OCI-M1 (cell line): Measurements from ENCODE around the gene KRT33A.
"Not testable (repeated sequence)": the region's sequence is repeated elsewhere in the genome, so short reads cannot be mapped to it uniquely, and the experiment has no call there.

Experiments used
- DNase-seq: peaks from one replicate; lab custom pipeline; 2025; lab: John Stamatoyannopoulos, UW

Gene KRT33A

GRCh38 chr17:41363881-41364280 lies 13.3 kb upstream of the KRT33A start:
- no peak for DNase-seq

- DNase-seq: no peak
Observed at GRCh38 chr17:41360296-41360995, 9.8 kb upstream of the KRT33A start.

DNA sequence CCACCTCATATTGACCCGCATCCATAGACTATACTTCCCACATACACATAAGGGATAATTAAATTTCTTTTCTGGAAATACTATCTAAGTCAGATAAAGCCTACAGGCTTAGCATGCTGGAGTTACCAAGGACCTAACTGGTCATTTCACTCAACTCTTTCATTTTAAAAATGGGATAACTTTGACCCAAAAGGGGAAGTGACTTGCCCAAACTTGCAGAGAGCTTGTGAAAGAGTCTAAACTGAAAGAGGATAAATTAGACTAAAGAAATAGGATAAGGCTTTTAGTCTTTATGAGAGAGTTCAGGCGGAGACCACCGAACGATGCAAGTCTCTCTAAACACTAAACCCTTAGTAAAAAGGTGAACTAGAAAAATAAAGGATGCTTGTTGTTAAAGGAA lies 3.9 kb upstream of the KRT33A start:
- peak; percentile 24 for DNase-seq

GRCh38 chr17:41352597-41353366 lies 2.2 kb upstream of the KRT33A start:
- DNase-seq: no peak

DNA sequence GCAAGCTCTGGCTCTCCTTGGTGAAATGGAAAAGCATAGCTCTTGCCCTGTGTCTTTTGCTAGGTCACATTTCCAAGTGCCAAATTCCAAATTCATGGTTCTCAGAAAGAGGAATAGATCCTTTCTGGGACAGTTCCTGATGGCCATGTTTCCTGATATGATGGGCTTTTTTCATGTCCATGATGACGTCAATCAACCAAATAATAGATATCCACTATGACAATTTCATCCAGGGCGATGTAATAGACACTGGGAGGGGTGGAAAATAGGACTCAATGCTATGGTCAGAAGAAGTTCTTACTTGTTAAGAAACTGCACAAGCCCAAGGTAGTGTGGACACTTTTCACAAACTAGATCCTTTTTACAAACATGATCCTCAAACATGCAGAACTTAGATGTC lies 549 bp upstream of the KRT33A start:
- DNase-seq: no peak

DNA sequence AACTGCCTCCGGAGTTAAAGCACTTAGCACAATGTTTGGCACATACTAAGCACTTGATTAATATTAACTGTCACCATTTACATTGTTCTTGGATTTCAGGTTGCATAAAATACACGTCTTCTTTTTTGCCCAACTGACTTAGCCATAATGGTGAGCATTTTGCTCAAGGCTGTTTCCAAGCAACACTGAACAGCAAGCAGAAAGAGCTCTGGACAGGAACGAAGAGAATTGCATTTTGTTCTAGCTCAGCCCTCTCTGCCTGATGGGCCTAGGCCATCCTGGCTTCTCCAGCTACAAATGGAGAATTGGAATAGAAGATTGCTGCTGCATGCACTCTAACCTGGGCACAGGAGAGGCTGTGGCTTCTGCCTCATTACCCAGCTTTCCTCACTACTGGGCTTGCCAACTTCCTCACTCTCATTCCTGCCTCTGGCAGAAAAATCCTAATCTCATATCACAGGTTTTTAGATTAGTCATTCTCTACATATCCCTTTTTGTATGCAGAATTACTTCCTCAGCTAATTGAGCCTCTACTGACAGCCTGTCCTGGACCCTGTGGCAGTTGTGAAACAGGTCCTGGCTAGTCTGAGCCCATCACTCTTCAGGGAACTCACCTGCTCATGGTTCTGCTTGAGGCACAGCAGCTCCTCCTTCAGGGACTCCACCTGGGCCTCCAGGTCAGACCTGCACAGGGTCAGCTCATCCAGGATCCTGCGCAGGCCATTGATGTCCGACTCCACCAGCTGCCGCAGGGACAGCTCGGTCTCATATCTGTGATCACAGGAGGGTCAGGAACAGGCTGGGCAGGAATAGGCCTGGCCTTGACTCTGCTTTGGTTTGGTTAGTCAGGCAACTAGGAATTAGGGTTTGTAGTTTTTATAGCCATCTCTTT lies 2.5 kb downstream of the KRT33A start:
- DNase-seq: no peak

GRCh38 chr17:41346421-41346820 lies 4.2 kb downstream of the KRT33A start:
- not testable (repeated sequence) for DNase-seq

DNA sequence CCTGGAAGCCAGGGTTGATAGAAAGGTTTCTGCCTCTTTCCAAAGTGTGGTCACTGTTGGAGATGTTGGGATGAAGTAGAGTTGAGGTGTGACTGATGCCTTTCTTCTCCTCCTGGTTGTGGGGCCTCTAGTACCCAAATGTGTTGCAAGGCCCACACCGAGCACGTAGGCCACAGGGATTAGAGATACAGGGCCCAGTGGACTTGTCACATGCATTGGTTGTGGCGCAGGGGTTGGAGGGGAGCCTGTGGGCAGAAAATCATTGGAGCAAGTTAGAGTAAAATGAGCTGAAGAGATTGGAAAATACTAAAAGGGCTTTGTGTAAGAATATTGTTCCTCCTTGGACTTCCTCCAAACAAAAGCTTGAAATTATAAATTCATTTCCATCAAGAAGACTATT lies 4.6 kb downstream of the KRT33A start:
- DNase-seq: no peak

- DNase-seq: no peak
Observed at GRCh38 chr17:41343029-41343428, 7.6 kb downstream of the KRT33A start.

DNA sequence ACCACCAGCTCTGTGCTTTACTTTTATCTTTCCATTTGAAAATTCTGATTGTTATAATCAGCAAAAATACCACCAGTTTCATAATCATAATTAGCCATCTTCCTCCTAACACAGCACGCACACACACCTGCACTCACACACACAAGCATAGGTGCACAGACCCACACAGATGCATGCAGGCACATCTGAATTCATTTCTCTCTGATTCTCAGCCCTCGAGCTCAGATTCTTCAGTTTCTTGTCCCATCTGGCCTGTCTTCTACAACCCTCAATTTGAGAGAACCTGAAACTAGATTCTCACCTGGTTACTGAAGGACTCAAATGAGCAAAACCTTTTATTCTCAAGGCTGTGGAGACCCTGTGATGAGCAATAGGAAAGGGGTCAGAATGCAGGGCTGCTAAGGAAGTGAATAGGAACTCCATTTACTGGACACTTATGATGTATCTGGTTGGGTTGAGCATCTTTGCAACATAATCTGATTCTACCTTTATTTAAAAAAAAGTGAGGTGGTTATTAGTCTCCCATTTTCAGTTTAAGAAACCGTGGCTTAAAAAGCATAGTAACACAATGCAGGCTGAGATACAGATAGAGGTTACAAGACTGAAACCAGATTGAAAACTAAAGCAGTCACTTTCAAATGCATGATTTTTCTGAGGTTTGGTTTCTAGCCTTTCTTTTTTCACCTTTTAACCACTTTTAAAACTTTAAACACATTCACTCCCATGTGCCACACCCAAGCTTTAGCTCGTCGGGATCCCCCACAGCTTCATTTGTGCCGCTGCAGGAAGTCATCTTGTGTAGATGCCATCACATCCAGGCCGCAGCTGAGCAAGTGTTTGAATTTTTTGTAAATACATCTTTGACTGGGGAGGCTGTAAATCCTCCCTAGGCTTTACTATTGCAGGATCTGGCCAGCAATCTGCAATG lies 9.4 kb downstream of the KRT33A start:
- DNase-seq: no peak

GRCh38 chr17:41340494-41340893 lies 10.1 kb downstream of the KRT33A start:
- DNase-seq: no peak

- DNase-seq: no peak
Observed at GRCh38 chr17:41339571-41340172, 11.0 kb downstream of the KRT33A start.

GRCh38 chr17:41338961-41339485 lies 11.6 kb downstream of the KRT33A start:
- DNase-seq: no peak

- DNase-seq: no peak
Observed at GRCh38 chr17:41335747-41336146, 14.9 kb downstream of the KRT33A start.

DNA sequence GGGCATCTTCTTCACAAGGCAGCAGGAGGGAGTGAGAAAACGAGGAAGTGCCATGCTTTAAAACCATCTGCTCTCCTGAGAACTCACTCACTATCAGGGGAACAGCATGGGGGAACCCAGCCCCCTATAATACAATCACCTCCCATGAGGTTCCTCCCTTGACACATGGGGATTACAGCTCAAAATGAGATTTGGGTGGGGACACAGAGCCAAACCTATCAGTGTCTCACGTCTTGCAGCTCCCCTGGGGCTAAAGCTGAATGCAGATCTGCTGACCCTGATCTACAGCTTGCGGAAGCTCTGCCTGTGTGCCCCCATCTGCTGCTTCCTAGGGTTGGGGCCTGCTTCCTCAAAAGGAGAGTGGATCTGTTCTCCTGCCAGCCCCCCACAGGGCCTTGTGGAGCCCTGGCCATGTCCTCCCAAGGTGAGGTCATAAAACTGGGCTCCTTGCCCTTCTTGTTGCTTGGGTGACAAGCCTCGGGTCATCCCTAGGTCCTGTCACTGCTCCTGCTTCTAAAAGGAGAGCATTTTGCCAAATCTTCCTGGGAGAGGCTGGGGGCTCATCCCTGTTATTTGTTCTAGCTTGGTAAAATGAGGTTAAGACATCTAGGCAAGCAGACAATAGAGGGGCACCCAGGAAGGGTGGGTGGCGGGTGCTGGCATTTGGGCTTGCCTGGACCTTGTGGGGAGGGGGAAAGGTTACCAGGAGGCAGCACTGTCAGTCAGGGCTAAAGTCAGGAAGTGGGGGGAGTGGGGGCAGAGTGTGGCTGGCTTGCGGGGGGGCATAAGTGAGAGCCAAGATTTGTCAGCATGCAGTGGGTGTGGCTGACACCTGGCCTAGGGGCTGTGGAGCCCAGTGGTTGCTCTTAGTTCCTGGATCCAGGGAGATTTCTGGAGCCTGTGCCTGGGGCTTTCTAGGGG lies 16.0 kb downstream of the KRT33A start:
- no peak for DNase-seq

- no peak for DNase-seq
Observed at GRCh38 chr17:41333836-41334235, 16.8 kb downstream of the KRT33A start.

- no peak for DNase-seq
Observed at GRCh38 chr17:41333098-41333497, 17.5 kb downstream of the KRT33A start.

DNA sequence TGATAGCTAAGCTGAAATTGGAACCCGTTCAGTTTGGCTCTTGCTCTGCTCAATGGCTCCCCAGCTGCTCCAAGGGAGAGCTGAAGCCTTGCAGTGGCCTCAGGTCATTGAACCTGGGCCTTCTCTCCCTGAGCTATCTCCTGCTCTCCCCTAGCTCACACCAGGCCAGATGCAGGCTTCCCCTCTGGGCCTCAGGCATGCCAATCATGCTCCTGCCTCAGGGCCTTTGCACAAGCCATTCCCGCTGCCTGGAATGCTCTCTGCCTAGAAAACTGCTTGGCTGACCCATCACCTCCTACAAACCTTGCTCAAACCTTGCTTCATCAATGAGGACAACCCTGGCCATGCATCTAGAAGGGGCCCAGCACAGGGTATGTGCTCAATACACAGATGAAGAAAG lies 18.4 kb downstream of the KRT33A start:
- no peak for DNase-seq

DNA sequence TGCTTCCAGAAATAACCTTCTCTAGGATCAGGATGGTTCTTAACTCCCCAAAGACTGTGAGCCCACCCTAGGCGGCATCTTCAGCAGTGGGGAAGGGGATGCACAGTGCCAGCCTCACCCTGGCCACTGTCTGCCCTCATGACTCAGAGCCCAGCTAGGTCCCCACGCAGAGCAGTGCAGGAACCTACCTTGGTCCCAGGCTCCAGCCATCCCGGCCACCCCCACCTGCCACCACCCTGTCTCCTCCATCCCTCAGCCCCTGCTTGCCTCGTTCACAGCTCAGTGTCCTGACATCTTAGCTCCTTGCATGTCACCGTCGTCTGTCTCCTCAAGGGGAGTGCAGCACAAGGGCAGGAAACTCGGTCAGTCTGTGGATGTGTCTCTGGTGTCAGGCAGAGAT lies 19.0 kb downstream of the KRT33A start:
- no peak for DNase-seq
